CD1c-positive myeloid dendritic cell (primary cell): Measurements from ENCODE around the gene SLC25A23.
A peak's percentile ranks its signal among the peaks of the same experiment; 100 is the strongest.
"Not testable (repeated sequence)": the region's sequence is repeated elsewhere in the genome, so short reads cannot be mapped to it uniquely, and the experiment has no call there.

ENCODE experiments used
- DNase-seq: peaks from one replicate; pipeline ENCODE4 v3.0.0-alpha.2; 2016; ENCODE audit errors: extremely low spot score

Gene SLC25A23

GRCh38 chr19:6457958-6458694 lies 1.5 kb downstream of the SLC25A23 start:
- DNase-seq: no peak

- DNase-seq: no peak
These were observed 3.7 kb downstream of the SLC25A23 start for GRCh38 chr19:6455924-6456323.

- DNase-seq: no peak
These were observed 5.5 kb downstream of the SLC25A23 start for GRCh38 chr19:6453951-6454565.

DNA sequence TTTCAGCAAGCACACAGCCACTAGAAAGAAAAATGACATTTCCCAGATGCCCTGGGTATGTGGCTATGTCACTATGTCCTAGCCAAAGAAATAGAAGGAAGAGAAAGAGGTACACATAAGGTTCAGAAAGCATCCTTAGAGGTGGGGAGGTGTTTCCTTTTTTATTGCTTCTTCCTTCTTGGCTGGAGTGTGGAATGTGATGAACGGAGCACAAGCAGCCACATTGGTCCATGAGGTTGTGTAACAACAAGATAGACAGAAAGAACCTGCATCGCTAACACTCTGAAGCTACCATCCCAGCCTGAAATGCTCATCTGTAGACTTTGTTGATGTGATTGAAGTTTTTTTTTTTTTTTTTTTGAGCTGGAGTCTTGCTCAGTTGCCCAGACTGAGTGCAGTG lies 6.7 kb downstream of the SLC25A23 start:
- DNase-seq: no peak

- DNase-seq: no peak
These were observed 7.4 kb downstream of the SLC25A23 start for GRCh38 chr19:6452223-6452614.

DNA sequence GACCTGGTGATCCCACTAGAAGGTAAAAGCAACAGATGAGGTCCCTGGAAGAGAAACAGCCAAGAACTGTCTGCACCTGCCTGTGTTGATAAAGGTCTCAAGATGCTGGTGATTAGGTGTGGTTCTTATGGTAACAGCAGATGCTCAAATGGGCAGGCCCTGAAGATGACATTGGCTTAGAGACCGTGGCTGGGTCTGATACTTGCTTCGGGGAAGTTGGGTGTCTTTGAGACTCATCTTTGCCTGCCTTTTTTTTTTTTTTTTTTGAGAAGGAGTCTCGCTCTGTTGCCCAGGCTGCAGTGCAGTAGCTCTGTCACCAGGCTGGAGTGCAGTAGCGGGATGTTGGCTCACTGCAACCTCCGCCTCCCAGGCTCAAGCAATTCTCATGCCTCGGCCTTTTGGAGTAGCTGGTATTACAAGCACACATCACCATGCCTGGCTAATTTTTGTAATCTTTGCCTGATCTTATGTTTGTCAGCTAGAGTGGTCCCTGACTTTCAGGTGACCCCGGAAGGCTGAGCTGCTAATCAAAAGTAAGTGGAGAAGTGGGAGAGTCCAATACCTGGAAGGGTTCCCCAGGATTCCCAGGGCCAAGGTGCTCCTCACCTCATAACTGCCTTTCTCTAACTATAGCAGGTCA lies 7.9 kb downstream of the SLC25A23 start:
- no peak for DNase-seq

GRCh38 chr19:6450166-6450565 lies 9.4 kb downstream of the SLC25A23 start:
- DNase-seq: no peak

DNA sequence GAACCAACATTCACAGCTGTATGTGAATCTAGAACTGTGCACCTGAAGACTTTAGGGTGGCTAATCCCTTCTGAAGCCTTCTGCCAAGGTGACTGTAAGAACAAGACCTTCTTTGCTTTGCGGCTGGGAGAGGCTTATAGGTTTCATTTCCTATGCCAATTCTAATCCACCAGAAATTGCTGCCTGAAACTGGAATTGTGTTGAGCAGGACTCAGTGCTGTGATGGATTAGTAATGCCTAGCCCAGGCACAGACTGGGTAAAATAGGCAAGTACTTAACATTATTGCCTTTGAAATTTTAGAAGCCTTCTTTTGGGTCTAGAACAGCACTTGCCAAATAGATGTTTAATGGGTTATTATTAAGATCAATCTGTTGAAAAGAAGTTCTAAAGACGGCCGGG lies 11.5 kb downstream of the SLC25A23 start:
- no peak for DNase-seq

GRCh38 chr19:6446452-6446851 lies 13.1 kb downstream of the SLC25A23 start:
- no peak for DNase-seq

DNA sequence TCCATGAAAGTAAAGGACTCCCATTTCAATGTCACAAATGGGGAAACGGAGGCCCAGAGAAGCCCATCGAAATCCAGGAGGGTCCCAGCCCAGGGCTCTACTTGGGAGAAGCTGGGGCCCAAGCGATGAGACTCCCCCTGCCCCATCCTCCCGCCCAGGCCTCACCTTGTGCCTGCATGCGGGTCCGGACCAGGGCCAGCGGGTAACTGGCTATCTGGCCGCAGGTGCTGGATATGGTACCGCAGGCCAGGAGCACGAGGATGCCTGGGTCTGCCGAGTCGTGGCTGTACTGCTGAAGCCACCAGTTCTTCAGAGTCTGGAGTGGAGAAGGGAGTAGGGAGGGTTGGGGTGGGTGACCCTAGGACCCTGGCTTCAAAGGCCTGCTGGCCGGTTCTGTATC lies 15.6 kb downstream of the SLC25A23 start:
- DNase-seq: no peak

DNA sequence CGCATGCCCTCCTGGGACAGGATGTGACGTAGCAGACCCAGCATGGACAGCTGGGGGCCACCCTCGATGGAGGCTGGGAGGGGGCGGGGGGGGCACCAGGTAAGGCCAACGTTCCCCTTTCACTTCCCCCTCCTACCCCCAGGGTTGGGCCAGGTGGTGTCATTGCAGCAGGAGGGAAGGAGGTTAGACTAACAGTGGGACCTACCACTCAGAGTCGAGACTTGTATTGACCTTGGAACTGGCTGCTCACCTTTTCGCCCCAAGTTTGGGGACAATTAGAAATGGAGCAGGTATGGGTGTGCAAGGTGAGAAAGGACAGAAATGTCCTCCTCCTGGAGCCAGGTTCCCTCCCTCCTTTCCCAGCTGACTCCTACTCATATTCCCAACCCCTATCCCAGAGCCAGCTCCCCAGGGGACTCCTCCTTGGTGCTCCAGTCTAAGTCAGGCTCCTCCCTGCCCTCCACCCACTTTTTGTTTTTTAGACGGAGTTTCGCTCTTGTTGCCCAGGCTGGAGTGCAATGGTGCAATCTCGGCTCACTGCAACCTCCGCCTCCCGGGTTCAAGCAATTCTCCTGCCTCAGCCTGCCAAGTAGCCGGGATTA lies 17.4 kb downstream of the SLC25A23 start:
- no peak for DNase-seq

DNA sequence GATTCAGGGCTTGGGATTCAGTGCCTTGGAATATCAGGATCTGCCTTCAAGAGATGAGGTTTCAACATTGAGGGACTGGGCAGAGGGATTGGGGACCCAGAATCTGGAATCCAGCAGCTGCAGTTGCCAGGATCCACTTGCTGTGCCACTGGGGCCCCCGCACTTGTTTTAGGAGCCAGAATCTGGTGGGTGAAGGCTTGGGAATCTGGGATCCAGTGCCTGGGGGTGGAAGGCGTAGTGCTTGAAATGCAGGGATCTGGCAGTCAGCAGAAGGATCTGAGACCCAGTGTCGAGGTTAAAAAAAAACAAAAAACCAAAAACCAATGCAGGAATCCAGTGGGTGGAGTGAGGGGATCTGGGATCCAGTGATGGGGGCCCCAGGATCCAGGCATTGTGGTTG lies 18.7 kb downstream of the SLC25A23 start:
- DNase-seq: no peak

DNA sequence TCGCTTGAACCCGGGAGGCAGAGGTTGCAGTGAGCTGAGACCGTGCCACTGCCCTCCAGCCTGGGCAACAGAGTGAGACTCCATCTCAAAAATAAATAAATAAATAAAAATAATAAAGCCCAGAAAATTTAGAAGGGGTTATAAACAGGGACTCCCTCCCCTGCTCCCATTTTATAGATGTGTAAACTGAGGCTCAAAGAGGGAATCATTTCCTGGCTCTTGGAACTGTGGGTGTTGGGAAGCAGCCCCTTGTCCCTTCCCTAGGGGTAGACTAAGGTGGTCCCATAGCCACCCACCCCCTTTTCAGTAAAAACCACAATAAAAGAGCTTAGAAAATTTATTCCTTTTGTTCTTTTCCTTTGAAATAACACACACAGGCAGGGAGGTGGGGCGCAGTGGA lies 19.8 kb downstream of the SLC25A23 start:
- DNase-seq: no peak

DNA sequence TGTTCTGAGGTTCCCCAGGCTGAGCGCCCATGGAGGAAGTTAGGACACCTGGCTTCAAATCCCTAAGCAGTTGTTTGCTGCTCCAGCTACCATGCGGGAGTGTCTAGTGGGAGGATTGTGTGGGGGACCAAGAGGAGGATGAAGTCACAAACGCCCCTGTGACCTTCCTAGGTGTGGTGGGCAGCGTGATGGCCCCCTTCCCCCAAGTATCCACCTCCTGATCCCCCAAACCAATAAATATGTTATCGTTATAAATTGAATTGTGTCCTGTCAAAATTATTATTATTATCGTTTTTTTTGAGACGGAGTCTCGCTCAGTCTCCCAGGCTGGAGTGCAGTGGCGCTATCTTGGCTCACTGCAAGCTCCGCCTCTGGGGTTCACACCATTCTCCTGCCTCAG lies 25.9 kb downstream of the SLC25A23 start, which contains the start of gene SLC25A41:
SLC25A41 (minus strand) TSS at position 101 of the 400 bp plus-strand sequence; CDS start at position 31, 70 bp downstream.
- DNase-seq: no peak

- DNase-seq: no peak
These were observed 26.4 kb downstream of the SLC25A23 start for GRCh38 chr19:6433165-6433564.

- no peak for DNase-seq
These were observed 27.7 kb downstream of the SLC25A23 start for GRCh38 chr19:6431891-6432290.

DNA sequence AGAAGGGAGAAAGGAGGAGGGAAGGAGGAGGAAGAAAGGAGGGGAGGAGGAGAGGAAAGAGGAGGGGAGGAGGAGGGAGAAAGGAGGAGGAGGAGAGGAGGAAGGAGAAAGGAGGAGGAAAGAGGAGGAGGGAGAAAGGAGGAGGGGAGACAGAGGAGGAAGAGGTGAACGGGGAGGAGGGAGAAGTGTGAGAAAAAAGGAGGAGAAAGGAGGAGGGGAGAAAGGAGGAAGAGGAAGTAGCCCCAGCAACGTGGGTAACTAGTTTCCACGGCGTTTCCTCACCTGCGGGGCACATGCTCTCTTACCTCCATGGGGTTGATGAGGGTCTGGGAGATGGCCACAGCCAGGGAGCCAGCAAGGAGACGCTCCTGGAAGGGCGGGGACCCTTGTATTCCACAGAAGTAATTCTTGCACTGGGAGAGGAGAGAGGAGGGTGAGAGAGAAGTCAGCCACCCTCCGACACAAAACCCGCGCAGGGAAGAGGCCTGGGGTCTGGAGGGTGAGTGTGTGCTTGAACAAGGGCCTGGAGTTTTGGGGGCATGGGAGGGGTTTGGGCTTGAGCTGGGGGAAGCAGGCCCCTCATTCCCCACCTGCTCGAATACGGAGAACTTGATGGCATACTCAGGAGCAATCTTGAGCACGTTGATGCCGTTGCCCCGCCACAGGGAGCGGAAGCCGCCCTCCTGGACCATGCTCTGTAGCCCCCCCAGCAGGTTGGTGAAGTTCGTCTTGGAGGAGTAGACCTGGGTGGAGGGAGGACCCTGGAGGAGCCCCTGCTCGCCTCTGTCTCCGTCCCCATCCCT lies 30.0 kb downstream of the SLC25A23 start:
- no peak for DNase-seq

DNA sequence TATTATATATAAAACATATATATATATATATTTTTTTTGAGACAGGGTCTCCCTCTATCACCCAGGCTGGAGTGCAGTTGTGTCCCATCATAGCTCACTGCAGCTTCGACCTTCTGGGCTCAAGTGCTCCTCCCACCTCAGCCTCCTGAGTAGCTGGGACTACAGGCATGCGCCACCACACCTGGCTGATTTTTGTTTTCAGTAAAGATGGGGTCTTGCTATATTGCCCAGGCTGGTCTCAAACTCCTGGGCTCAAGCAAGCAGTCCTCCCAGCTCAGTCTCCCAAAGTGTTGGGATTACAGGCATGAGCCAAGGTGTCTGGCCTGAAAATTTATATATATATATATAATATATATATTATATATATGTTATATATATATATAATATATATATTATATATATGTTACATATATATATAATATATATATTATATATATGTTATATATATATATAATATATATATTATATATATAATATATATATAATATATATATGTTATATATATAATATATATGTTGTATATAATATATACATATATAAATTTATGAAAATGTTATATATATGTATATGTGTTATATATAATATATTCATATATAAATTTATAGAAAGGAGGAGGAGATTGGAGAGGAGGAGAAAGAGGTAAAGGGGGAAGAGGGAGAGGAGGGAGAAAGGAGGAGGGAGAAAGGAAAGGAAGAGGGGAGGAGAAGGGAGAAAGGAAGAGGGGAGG lies 30.7 kb downstream of the SLC25A23 start:
- not testable (repeated sequence) for DNase-seq

- no peak for DNase-seq
These were observed 32.5 kb downstream of the SLC25A23 start for GRCh38 chr19:6427131-6427530.

GRCh38 chr19:6425732-6426620 lies 33.6 kb downstream of the SLC25A23 start:
- DNase-seq: peak; percentile 4
